CD4-positive, alpha-beta T cell treated with Interleukin-17A for 1 hour (primary cell): ENCODE data around the gene BTG2.
"Not testable (repeated sequence)": the region's sequence is repeated elsewhere in the genome, so short reads cannot be mapped to it uniquely, and the experiment has no call there.

Experiments used
- DNase-seq: peaks from one replicate; pipeline ENCODE4 v3.0.0-alpha.2; 2020

Gene BTG2

GRCh38 chr1:203304919-203305808, at the start of gene BTG2:
Gene BTG2, plus strand, starts transcription at chr1:203305519. Its CDS starts 88 bp downstream, at chr1:203305607.
- peak; percentile 96 for DNase-seq

GRCh38 chr1:203256636-203257035, 48.7 kb upstream of the BTG2 start:
- DNase-seq = not testable (repeated sequence)

DNA sequence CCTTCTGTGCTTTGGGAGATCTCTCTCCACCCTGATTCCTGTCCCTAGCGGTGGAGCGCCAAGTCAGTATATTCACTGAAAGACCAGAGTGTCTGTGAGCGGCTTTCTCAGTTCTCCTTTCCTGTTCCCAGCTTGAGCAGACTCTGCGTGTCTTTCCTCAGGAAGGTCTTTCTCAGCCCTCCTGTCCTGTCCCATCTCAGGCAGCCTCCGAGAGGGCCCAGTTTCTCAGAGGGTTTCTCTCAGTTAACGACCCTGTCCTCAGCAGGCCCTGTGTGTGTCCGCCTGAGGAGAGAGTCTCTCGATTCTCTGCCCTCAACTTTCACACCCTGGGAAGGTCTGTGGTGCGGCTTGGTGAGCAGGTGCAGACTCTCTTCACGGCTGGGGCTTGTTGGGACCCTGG, 41.8 kb upstream of the BTG2 start:
- DNase-seq = no peak

GRCh38 chr1:203264052-203264501, 41.2 kb upstream of the BTG2 start:
- no peak for DNase-seq

DNA sequence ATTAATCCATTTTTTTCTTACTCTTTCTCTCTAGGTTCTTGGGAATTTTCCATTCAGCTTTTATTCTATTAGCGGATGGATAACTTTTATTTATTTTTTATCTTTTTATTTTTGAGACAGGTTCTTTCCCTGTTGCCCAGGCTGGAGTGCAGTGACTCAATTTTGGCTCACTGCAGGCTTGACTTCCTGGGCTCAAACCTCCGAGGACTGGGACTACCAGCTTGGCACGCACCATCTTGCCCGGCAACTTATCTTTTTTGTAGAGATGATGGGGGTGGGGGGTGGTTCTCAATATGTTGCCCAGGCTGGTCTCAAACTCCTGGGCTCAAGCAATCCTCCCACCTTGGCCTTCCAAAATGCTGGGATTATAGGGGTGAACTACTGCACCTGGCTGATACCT, 39.8 kb upstream of the BTG2 start:
- DNase-seq = no peak

- not testable (repeated sequence) for DNase-seq
These were observed 39.2 kb upstream of the BTG2 start for GRCh38 chr1:203266140-203266539.

GRCh38 chr1:203267347-203267846, 37.9 kb upstream of the BTG2 start:
- DNase-seq = peak; percentile 92

- DNase-seq = no peak
These were observed 37.4 kb upstream of the BTG2 start for GRCh38 chr1:203267912-203268311.

DNA sequence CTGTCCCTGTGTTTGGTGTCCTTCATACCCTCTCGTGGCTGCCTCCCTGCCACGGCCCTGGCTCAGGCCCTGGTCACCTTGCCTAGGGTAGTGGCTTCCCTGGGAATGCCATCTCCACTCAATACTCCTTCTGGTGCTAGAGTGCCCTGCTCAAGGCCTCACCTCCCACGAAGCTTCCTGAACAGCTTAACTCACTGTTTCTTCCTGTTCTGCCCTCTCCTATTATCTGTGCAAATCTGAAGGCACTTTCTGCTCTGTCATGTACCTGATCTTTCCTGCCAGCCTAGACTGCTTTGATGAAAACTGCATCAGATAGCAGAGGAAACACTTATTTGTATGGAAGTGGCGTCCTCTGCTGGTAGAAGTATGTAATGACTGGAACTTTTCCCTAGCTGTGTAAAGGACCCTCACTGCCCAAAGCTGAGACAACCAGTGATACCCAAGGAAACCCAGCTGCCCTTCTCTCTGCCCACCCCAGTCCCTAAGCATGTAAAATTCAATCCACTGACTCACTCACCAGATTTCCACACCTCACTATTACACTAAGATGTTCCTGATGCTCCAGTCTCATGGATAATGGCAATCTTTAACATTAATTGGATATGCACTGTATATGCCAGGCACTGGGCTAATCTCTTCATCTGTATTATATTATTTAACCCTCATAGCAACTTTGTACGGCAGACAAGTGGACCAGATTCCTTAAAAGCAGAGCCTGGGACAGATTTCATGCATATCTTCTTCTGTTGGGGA, 36.2 kb upstream of the BTG2 start:
- DNase-seq = peak; percentile 85

GRCh38 chr1:203269654-203270020, 35.7 kb upstream of the BTG2 start:
- DNase-seq = no peak

DNA sequence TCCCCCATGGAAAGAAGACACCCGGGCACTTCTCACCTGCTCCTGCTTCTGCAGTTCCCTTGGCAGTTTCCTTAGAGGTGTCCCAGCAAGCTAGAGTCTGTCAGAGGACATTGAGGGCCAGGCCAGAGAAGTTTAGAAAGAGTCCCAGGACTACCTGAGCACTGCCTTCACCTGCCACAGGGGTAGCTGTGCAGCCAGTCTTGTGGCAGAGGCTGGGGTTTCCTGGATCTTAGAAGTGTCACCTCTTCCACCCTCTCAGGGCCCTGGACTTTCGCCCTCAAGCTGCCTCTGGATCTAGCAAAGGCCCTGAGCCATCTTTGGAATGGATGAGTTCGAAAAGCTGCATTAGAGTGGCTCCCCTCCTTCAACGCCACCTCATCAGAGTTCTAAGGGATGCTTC, 34.9 kb upstream of the BTG2 start:
- DNase-seq = no peak

DNA sequence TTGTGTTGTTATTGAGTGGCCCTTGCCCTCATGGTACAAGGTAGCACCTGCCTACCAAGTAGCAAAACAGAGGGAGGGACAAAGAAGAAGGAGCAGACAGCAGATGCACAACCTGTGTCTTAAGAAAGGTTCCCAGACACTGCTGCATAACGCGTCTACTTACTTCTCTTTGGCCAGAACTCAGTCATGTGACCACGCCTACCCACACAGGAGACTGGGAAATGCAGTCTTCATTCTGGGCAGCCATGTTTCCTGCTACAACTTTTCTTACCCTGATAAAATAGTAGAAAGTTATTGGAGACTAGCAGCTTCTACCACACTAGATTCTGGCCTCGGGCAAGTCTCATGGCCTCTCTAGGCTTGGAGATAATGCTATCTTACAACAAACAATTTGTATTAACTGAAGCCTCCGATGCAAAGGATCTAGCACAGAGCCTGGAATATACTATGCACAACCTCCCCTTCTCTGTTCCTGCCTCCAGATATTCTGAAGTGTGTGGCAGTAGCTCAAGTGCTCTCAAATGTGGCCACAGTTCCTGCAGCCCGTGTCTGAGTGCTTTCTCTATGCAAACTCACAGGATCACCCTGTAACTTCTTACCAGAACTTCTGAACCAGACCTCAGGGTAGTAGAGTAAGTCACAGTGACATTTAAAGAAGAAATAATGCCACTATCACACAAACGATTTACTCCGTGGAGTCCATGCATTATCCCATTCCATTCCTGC, 34.1 kb upstream of the BTG2 start:
- peak; percentile 84 for DNase-seq

DNA sequence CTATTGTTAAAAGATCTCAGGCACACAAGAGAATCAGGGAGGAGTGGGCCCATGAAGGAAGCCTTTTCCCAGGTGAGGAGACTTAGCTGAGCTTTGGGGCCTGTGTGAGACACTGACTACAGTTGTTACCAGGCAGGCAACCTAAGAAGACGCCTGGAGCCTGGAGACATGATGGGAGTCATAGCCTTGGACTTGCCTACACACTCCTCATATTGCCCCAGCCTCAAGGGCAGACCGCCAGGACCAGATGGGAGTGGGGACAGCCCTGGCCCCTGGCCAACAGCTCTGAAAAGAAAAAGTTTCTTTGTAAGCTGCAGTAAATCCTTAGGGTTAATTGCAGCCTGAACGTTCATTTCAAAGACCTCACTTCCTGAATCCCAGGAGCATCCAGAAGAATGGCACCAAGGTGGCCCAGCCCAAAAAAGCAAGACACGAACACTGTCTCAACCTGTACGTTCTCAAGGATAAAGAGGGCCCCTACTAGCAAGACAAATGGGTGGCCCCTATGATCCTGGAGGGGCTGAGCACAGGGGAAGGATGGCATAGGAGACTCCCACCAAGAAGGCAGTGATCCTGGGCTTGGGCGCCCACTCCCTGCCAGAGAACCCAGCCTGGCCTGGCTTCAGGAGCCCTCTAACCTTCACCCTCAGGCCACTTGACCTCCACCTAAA, 33.2 kb upstream of the BTG2 start:
- no peak for DNase-seq

DNA sequence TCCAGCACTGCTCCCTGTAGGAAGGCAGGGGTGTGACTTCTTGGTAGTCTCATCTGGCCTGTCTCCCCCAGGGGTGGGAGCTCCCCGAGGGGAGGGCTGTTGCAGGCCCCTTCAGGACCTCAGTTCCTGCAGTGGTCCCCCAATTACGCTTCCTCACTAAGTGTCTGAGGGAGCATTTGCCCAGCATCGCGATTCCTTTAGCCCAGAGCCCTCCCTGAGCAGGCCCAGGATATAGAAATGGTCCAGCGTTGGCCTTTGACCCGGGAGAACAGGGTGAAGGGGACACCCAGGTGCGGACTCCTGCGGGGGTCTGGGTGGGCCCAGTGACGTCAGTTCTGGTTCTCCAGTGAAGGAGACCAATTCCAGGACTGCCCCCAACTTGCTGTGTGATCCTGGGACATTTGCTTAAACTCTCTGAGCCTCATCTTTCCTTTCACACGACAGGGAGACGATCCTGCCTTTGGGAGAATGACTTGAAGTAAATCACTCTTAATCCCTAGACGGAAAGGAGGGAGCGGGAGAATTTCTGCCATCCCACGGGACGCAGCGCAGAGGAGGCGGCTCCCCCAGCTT, 32.6 kb upstream of the BTG2 start:
- DNase-seq = no peak

DNA sequence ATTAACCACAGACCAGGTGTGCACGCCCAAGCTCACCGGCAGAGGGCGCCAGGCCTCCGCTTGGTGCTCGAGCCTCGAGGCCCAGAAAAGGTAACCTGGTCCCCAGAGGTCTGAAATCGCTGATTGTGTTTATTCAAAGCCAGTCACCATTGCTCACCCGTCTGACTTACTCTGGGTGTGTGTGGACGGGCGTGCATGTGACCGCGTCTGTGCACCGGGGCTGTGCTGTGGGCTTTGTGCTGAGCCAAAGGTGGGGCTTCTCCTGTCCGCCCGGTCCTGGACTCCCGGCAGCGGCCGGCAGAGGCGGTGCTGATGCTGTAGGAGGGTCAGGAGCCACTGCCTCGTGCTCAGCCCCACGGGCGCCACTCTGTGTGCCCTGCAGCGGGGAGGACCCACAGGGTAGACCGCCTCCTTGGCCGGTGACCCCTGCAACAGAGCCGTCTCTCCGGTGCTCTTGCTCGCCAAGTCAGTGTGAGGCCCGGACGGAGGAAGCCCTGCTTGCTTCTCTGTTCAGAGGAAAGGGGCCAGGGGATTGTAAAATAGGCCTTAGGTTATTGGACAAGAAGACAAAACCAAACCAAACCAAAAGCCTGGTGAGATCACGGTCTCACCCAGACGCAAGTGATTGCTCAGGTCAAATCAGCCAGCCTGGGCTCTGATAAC, 32.0 kb upstream of the BTG2 start:
- peak; percentile 92 for DNase-seq

DNA sequence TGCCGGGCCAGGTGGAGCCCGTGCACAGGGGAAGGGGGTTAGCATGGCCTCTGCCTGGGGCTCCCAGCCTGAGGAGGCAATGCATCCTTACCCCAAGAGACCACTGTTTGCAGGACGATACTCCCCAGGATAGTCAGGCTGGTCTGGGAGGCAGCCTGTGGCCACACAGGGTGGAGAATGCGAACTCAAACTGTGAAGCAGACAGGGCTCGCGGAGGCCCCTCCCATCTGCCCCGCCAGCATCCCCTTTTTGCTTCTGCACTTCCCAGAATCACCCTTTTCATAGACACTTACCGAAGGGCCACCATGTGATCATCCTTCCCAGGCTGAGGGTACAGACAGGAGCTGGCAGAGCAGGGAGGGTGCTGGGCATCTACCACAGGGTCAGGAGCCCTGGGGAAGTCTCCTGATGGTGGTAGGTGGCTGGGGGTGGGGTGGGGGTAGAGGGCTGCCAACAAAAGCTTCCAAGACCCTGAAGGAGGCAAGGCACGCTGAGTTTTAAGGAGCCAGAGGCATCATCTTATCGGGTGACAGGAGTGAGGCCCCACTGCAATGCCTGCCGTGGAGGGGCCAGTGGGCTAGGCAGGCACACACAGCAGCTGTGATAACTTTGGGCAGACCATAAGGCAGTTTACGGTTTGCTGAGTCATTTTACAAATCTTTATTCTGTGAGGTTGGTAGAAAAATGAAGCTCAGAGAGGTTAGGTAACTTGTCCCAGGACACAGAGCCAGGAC, 31.3 kb upstream of the BTG2 start:
- no peak for DNase-seq

DNA sequence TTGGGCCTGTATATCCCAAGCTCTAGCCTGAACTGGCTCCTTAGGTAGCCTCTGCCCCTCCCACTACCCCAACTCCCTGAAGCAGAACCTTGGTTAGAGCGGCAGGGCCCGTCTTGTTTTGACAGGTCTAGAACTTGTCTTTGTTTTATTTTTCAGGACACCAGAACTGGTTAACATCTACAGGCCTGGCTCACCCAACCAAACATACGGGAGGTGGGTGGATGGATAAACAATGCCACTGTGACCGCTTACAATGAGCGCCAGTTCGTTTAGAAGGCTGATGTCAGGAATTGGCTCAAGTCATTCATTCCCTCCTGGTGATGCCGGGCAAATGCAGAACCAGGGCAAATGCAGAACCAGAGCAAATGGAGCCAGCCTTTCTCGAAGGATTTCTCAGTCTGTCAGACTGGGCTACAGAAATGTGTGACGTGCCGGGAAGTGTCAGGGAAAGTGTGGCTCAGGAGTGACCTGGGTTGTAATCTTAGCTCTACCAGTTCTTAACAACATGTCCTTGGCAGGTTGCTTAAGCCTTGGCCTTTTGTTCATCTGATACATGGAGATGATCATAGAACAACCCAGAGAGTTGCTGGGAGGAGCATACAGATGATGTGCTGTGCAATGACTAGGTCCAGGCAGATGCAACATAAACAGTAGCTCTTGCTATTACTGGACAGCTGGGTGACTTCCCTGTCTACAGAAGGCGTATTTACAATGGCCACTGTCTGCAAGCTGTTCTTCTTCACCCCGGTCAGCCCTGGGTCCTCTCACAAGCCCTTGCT, 30.5 kb upstream of the BTG2 start:
- no peak for DNase-seq

- no peak for DNase-seq
These were observed 29.6 kb upstream of the BTG2 start for GRCh38 chr1:203275656-203276272.

GRCh38 chr1:203276408-203276807, 28.9 kb upstream of the BTG2 start:
- no peak for DNase-seq
